Stomach smooth muscle (tissue), 2 donors: ENCODE measurements around the gene TNP2.

Experiments used
- H3K27ac ChIP-seq: one replicate; pipeline ENCODE4 v1.7.0; 2013; ENCODE audit warnings: mild to moderate bottlenecking, low read length, inconsistent platforms
- H3K27me3 ChIP-seq, 2 donors: one replicate each; pipeline ENCODE4 v1.7.0; 2013; ENCODE audit warnings: low read length in 2 of 2; ENCODE audit not compliant: insufficient read depth in 2 of 2, control insufficient read depth in 1 of 2
- H3K36me3 ChIP-seq, 2 donors: one replicate each; pipeline ENCODE4 v1.7.0; 2013; ENCODE audit warnings: low read length in 2 of 2; ENCODE audit not compliant: control insufficient read depth in 2 of 2, insufficient read depth in 2 of 2
- H3K4me1 ChIP-seq: one replicate; pipeline ENCODE4 v1.7.0; 2013; ENCODE audit warnings: low read length; ENCODE audit not compliant: control insufficient read depth, insufficient read depth
- H3K4me3 ChIP-seq, 2 donors: one replicate each; pipeline ENCODE4 v1.7.0; 2013; ENCODE audit warnings: low read length in 2 of 2
- H3K9ac ChIP-seq, 2 donors: one replicate each; pipeline ENCODE4 v1.7.0; 2013; ENCODE audit warnings: low read length in 2 of 2, mild to moderate bottlenecking in 1 of 2
- H3K9me3 ChIP-seq, 2 donors: one replicate each; pipeline ENCODE4 v1.7.0; 2013; ENCODE audit warnings: low read length in 2 of 2; ENCODE audit not compliant: control insufficient read depth in 2 of 2
- donor health status: healthy.
- donor health status: Pancreatic carcinoma.

TNP2 gene

GRCh38 chr16:11276143-11276895, 7.2 kb upstream of the TNP2 start, which contains the start of gene PRM2:
TSS of gene PRM2 (minus strand) at chr16:11276480. CDS start at chr16:11276370, 110 bp downstream.
- no peaks in the 10 kb centered on the region for H3K9me3 ChIP-seq
- H3K27ac ChIP-seq: no peak within 1 kb of the TSS
- no peak within 1 kb of the TSS for H3K9ac ChIP-seq
- H3K27me3 ChIP-seq: no peaks in the 10 kb centered on the region
- no peak within 1 kb of the TSS for H3K4me3 ChIP-seq
- H3K4me1 ChIP-seq: no peaks in the 10 kb centered on the region
- H3K36me3 ChIP-seq: no peaks in the 10 kb centered on the region

DNA sequence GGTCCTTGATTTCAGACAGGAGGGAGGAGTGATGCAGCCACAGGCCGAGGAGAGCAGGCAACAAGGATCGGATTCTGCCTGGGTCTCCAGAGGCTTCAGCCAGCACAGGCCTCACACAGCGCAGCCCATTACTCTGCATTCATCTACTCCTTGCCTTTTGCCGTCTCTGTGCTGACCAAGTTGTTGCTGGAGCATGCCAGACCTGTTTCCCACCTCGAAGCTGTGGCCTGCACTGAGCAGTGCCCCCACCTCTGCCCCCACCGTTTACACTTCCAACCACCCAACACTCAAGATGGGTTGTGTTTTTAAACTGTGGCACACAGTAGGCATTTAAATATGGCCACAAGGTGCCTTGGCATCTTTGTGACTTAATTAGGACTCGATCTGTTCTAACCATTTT, 5.8 kb upstream of the TNP2 start:
- Histone ChIP-seq H3K9ac (no peak overlapping the region), H3K4me1 (no peaks in the 10 kb centered on the region), H3K27me3 (no peaks in the 10 kb centered on the region), H3K9me3 (no peaks in the 10 kb centered on the region), H3K27ac (no peak overlapping the region), H3K36me3 (no peaks in the 10 kb centered on the region), H3K4me3 (no peak overlapping the region)

DNA sequence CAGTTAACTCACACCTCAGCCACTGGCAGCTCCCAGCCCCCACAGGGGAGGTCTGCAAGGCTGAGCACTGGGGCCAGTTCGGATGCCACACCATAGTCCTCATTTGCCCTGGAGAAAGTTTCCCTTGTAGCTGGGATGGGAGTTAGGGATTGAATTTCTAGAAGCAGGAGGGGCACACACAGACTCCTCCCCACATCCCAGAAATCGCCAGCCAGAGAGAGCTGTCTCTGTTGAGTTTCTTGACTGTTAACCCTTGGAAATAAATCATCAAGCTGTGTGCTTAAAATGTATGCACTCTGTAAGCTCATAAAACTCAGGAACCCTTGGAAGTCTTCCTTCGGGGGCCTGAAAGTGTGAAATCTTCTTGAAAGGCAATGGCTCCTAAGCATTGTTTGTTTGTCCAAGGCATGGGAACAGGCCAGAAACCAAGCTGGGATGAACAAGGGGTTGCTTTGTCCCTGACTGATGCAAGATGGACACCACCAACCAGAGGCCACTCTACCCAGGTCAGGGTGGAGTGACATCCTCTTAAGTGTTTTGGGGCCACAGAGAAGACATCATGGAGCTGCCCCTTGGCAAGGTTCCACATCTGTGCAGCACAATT, 4.7 kb upstream of the TNP2 start:
- Histone ChIP-seq H3K4me3 (no peak overlapping the region), H3K9me3 (no peaks in the 10 kb centered on the region), H3K9ac (no peak overlapping the region), H3K27me3 (no peaks in the 10 kb centered on the region), H3K36me3 (no peaks in the 10 kb centered on the region), H3K4me1 (no peaks in the 10 kb centered on the region), H3K27ac (no peak overlapping the region)

DNA sequence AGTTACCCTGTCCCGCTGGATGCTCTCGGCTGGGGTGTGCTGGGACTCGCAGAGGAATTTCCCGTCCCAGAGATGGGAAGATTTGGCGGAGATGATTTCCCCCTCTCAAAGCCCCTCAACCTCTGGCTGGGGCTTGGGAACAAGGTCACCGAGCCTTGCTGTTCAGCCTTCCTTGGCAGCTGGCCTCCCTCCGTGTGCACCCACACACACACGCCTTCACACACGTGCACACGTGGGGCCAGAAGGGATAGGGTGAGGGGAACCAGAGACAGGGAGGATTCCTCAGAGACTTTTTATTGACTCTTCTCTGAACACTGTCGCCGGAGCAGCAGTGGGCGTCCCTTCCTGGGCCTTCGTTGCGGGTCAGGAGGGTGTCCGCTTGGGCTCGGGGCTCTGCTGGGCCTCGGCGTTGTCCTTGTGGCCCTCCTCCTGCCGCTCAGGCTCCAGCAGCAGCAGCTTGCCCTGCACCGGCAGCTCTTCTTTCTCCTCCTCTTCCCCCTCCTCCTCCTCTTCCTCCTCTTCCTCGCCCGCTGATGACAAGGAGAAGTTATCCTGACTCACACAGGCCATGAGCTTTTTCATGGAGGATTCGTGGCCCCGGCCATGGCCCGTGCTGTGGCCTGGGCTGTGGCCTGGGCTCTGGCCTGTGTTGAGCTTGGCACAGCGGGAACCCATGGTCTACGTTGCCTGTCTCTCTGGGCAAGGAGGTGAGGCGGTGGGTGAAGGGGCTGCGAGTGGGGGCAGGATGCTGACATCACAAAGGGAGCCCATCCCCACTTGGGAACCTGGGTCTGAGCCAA, 4.0 kb upstream of the TNP2 start, which contains the start of gene PRM3:
TSS of gene PRM3 (minus strand) at position 709 of the 800 bp plus-strand sequence. CDS start at position 675, 34 bp downstream.
- no peak within 1 kb of the TSS for H3K4me3 ChIP-seq
- no peak within 1 kb of the TSS for H3K27ac ChIP-seq
- H3K36me3 ChIP-seq: no peaks in the 10 kb centered on the region
- H3K4me1 ChIP-seq: no peaks in the 10 kb centered on the region
- no peaks in the 10 kb centered on the region for H3K9me3 ChIP-seq
- H3K9ac ChIP-seq: no peak within 1 kb of the TSS
- no peaks in the 10 kb centered on the region for H3K27me3 ChIP-seq

GRCh38 chr16:11272484-11272883, 3.4 kb upstream of the TNP2 start:
- H3K9me3 ChIP-seq: no peaks in the 10 kb centered on the region
- H3K27me3 ChIP-seq: no peaks in the 10 kb centered on the region
- H3K27ac ChIP-seq: no peak overlapping the region
- H3K9ac ChIP-seq: no peak overlapping the region
- no peaks in the 10 kb centered on the region for H3K4me1 ChIP-seq
- no peaks in the 10 kb centered on the region for H3K36me3 ChIP-seq
- H3K4me3 ChIP-seq: no peak overlapping the region

DNA sequence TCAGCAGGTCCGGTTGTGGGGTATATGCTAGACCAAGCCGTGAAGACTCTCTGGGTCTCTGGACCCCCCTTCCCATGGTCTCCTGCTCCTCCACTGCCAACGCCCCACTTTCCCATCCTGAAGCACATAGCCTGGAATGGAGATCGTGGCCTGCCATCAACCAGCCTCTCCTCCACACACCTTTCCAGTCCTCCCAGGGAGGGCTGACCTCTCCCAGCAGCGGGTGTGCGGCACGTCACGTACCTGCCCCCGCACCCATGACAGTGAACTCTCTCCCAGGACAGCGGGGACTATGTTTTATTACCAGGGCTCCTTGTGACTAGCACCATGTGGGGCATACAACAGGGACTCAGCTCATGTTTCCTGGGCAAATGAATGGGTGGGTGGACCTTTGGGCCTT, 2.5 kb upstream of the TNP2 start:
- no peaks in the 10 kb centered on the region for H3K36me3 ChIP-seq
- H3K27me3 ChIP-seq: no peaks in the 10 kb centered on the region
- no peak overlapping the region for H3K9ac ChIP-seq
- no peaks in the 10 kb centered on the region for H3K9me3 ChIP-seq
- H3K4me3 ChIP-seq: no peak overlapping the region
- H3K27ac ChIP-seq: no peak overlapping the region
- no peaks in the 10 kb centered on the region for H3K4me1 ChIP-seq

DNA sequence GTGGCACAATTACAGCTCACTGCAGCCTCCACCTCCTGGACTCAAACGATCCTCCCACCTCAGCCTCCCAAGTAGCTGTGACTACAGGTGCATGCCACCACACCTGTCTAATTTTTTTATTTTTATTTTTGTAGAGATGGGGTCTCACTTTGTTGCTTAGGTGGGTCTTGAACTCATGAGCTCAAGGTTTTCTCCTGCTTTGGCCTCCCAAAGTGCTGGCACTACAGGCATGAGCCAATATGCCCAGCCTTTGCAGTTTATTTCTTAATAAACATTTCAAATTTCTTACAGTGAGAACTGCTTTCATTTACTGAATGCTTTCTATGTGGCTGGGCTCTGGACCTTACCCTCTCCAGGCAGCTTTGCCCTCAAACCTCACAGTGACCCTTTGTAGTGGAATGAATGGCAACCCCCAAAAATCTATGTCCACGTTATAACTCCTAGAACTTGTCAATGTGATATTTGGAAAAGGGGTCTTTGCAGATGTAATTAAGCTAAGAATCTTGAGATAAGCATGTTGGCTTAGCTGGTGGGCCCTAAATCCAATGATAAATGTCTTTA, 1.6 kb upstream of the TNP2 start:
- no peak overlapping the region for H3K4me3 ChIP-seq
- no peaks in the 10 kb centered on the region for H3K36me3 ChIP-seq
- no peaks in the 10 kb centered on the region for H3K9me3 ChIP-seq
- no peaks in the 10 kb centered on the region for H3K27me3 ChIP-seq
- no peak overlapping the region for H3K9ac ChIP-seq
- H3K27ac ChIP-seq: no peak overlapping the region
- H3K4me1 ChIP-seq: no peaks in the 10 kb centered on the region

DNA sequence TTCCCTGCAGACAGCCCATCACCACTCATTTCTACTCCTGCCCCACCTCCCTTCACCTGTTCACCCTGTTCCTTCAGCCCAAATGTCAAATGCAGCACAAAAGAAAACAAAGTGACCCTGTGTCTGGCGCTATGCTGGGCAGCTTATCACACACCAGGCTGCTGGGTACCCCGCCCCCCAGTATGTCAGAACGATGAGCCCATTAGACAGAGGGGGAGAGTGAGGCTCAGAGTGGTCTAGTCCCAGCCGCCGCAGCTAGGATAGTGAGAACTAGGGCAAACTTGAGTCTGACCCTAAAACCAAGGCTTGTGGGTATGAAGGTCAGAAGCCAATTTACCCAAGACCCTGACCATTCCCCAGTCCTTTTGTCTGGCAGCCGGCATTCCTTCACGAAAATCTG, 4.0 kb downstream of the TNP2 start:
- no peaks in the 10 kb centered on the region for H3K4me1 ChIP-seq
- H3K4me3 ChIP-seq: no peak overlapping the region
- H3K9me3 ChIP-seq: no peaks in the 10 kb centered on the region
- H3K9ac ChIP-seq: no peak overlapping the region
- H3K36me3 ChIP-seq: no peaks in the 10 kb centered on the region
- H3K27ac ChIP-seq: no peak overlapping the region
- H3K27me3 ChIP-seq: no peaks in the 10 kb centered on the region

DNA sequence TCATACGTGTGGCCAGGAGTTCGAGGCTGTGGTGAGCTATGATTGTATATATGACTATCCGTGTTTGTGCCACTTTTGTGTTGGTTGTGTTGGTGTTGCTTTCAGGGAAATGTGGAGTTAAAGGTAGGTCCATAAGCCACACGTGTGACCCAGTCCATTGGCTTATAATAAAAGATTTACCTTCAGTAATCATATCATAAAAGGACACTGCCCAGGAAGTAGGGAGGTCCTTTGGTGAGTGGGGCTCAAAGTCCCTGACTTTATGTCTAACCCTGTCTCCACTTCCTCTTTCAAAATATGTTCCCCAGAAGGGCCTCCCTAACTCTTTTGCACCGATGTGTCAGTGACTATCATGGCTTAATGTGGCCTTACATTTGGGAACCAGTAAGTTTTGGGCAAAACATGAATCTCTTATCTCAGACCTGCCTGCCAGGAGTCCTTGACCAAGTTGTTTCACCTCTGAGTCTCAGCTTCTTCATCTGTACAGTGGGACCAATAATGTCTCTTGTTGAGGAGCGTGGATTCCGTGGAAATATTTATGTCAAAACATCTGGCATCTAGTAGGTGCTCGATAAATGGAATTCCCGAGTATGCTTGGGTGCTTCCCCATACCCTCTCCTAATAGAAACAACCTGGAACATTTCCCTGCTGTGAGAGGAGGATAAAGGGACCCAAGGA, 4.8 kb downstream of the TNP2 start:
- no peak overlapping the region for H3K9ac ChIP-seq
- H3K9me3 ChIP-seq: no peaks in the 10 kb centered on the region
- no peaks in the 10 kb centered on the region for H3K27me3 ChIP-seq
- H3K4me1 ChIP-seq: peaks cover 1% of the 10 kb centered on the region
- no peak overlapping the region for H3K27ac ChIP-seq
- no peak overlapping the region for H3K4me3 ChIP-seq
- no peaks in the 10 kb centered on the region for H3K36me3 ChIP-seq

- H3K27ac ChIP-seq: no peak overlapping the region
- no peak overlapping the region for H3K4me3 ChIP-seq
- H3K9ac ChIP-seq: no peak overlapping the region
- H3K36me3 ChIP-seq: no peaks in the 10 kb centered on the region
- no peaks in the 10 kb centered on the region for H3K27me3 ChIP-seq
- no peaks in the 10 kb centered on the region for H3K9me3 ChIP-seq
- H3K4me1 ChIP-seq: peaks cover 7% of the 10 kb centered on the region
Measured at GRCh38 chr16:11263737-11264136, 5.4 kb downstream of the TNP2 start.
